ENCODE results near the gene RTN4RL1. TPM values are rescaled to one million over a fixed set of nuclear protein-coding genes. Genes with fewer than 3 reads are reported as not detected.
A peak's percentile ranks its signal among the peaks of the same experiment; 100 is the strongest.

Gene RTN4RL1
- total RNA-seq, 2 experiments from 2014 or later: 0.14 to 0.30 TPM

DNA sequence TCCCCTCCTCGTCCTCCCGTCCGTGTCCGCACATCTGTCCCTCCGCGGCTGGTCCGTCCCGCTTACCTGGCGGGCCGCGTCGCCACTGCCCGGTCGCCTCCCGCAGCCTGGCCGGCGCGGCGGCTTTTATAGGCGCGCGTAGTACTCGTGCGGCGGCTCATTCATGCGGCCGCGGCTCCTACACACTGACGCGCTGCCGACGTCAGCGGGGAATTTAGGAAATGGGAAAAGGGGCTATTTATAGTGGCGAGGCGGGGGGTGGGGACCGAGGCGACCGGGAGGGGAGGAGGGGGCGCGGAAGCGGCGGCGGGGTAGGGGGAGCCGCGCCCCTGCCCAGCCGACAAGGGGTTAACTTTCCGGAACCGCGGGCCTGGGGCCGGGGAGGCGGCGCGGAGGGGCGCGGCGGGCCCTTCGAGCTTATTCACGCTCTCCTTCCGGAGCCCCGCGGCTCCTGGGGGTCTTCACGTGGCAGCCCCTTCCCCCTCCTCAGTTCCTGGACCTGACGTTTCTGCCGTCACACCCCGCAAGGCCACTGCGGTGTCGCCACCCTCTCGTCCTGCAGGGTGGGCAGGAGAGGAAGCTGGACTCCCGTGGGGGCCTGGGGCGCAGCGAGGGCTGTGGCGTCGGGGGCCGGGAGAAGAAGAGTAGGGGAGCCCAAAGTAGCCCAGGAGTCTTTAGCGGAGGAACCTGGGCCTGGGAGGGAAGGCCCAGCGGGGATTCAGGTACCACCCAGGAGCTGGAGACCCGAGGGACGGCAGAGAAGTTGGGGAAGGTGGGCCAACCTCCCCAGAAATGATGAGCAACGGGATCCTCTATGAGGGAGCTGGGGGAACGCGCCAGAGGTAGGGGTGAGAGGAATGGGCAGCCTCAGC, 26.2 kb upstream of the RTN4RL1 start:
- Mint-ChIP-seq H3K9me3 (no peaks in the 10 kb centered on the region), H3K36me3 (ENCODE audit: low read depth) (no peaks in the 10 kb centered on the region), H3K27ac (no peak overlapping the region), H3K4me3 (peak overlapping the region; percentile 36), H3K27me3 (ENCODE audit: low read depth) (peaks cover 17% of the 10 kb centered on the region), H3K4me1 (ENCODE audit: low read depth) (peaks cover 18% of the 10 kb centered on the region)
- CTCF ChIA-PET: interaction anchor here (1.0 to 1.8 kb wide), 2 partner anchors 193 to 212 kb away, joined by 3 to 5 read pairs; no protein-coding TSS in a partner anchor
- no peak for DNase-seq
- intact Hi-C loops (cut with micrococcal nuclease): loop anchor here (5.0 kb wide), 2 partner anchors 251 to 351 kb away; partner anchors contain the start of genes MNT, SMG6 and SRR

DNA sequence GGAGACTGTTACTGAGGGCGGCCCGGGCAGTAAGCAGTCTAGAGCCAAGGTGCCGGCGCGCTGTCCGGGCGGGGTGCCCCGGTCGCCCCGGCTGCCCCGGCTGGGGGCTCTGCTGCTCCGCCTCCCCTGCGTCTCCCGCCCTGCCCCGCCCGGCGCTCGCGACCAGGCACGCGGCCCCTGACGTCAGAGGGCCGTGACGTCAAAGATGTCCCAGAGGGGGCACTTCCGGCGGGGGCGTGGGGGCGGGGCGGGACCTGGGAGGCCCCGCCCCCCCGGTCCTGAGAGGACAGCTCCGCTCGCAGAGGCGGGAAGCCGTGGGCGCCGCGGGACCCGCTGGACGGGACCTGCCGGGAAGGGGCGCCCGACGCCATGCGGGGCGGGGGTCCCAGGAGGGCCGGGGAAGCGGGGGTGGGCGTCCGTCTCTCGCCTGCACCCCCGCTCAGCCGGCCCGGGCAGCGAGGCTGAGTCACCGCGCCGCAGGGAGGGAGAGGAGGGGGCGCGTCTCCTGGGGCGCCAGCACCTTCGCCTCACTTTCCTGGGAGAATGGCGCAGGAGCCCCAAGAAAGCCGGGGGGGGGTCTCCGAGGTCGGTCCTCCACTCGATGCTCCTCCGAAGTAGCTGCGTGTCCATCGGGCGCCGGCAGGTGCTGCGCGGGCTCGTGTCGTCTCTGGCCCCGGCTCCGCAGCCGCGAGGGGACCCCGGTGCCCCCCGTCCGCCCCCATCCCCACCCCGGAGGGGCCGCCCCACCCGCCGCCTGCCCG, 25.3 kb upstream of the RTN4RL1 start:
- DNase-seq: peak; percentile 59
- Mint-ChIP-seq H3K27me3 (ENCODE audit: low read depth) (peaks cover 17% of the 10 kb centered on the region), H3K27ac (no peak overlapping the region), H3K36me3 (ENCODE audit: low read depth) (no peaks in the 10 kb centered on the region), H3K4me1 (ENCODE audit: low read depth) (peaks cover 18% of the 10 kb centered on the region), H3K9me3 (no peaks in the 10 kb centered on the region), H3K4me3 (no peak overlapping the region)
- intact Hi-C loops (cut with micrococcal nuclease): loop anchor here (5.0 kb wide), 2 partner anchors 252 to 352 kb away; partner anchors contain the start of genes MNT, SMG6 and SRR
- CTCF ChIA-PET: interaction anchor here (1.8 kb wide), 1 partner anchor 194 kb away, joined by 5 read pairs; no protein-coding TSS in a partner anchor

DNA sequence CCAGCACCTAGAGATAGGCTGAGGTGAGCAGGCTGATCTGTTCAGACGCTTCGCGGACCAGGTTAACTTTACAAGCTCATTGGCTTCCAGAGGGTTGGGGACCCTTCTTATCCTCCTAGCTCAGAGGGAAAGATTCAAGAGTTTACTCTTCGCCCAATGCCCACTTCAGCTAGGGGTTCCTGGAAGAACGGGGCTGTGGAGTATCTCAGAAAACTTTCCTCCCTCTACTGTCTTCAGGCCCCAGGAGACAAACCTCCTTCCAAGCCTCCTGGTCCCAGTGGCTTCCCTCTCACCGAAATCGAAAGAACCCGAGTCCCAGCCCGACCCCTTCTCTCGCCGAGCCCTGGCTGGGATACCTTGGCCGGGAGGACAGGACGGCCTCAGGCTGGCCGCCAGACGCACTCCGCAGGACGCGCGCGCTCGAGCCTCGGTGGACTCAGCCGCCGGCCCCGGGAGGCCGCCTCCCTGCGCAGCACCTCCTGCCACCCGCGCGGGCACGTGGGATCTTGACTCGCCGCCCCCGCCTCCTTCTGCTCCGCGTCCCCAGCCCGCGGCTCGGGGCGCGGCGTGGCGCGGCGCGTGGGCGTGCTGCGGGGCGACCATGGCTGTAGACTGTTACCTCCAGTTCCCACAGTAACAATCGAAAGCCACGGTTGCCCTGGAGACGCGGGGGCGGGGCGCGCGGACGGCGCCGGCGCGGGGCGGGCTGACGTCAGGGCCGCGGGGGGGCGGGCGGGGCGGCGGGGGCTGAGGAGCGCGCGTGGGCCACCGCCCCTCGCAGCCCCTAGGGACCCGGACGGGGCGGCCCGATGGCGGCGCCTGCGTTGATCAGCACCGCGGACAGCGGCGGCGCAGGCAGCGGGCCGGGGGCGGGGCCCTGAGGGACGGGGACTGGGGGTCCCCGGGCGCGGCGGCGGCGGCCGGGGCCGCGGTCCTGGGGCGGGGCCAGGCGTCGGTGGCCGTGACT, 24.5 kb upstream of the RTN4RL1 start:
- Mint-ChIP-seq H3K27me3 (ENCODE audit: low read depth) (peaks cover 17% of the 10 kb centered on the region), H3K36me3 (ENCODE audit: low read depth) (peaks cover 2% of the 10 kb centered on the region), H3K27ac (no peak overlapping the region), H3K4me1 (ENCODE audit: low read depth) (peaks cover 20% of the 10 kb centered on the region), H3K9me3 (no peaks in the 10 kb centered on the region), H3K4me3 (peak overlapping the region; percentile 63)
- CTCF ChIA-PET: interaction anchor here (0.7 to 1.4 kb wide), 2 partner anchors 9 to 195 kb away, joined by 4 read pairs; no protein-coding TSS in a partner anchor
- intact Hi-C loops (cut with micrococcal nuclease): loop anchor here (2.0 to 5.0 kb wide), 3 partner anchors 19 to 353 kb away; partner anchors contain the start of genes DPH1, MNT, SMG6 and SRR
- DNase-seq: peak; percentile 83

DNA sequence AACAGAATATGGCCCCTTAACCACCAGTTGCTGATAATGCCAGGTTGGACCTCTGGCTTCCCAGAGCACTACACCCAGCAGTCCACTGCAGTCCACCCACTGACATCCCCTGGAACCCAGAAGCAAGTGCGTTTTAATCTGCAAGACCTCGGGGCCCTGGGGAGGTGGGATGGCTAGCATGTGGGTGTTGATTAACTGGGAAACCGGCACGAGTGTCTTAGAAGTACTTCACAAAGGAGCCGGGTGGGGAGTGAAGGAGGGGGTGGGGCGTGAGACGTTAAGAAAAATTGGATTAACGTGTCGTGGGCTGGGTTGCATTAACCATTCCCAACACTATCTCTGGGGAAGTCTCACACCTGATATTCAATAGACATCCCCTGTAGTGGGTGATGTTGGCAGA, 23.7 kb upstream of the RTN4RL1 start:
- CTCF ChIA-PET: interaction anchor here (0.9 to 1.4 kb wide), 2 partner anchors 9 to 265 kb away, joined by 3 to 4 read pairs; no protein-coding TSS in a partner anchor
- no peak overlapping the region for H3K27ac Mint-ChIP-seq
- H3K36me3 Mint-ChIP-seq (ENCODE audit: low read depth): peaks cover 3% of the 10 kb centered on the region
- intact Hi-C loops (cut with micrococcal nuclease): loop anchor here (2.0 kb wide), 1 partner anchor 18 kb away; the partner anchor contains the start of gene DPH1
- no peak for DNase-seq
- H3K4me3 Mint-ChIP-seq: peak overlapping the region; percentile 63
- H3K27me3 Mint-ChIP-seq (ENCODE audit: low read depth): peaks cover 17% of the 10 kb centered on the region
- H3K9me3 Mint-ChIP-seq: no peaks in the 10 kb centered on the region
- peaks cover 21% of the 10 kb centered on the region for H3K4me1 Mint-ChIP-seq (ENCODE audit: low read depth)

DNA sequence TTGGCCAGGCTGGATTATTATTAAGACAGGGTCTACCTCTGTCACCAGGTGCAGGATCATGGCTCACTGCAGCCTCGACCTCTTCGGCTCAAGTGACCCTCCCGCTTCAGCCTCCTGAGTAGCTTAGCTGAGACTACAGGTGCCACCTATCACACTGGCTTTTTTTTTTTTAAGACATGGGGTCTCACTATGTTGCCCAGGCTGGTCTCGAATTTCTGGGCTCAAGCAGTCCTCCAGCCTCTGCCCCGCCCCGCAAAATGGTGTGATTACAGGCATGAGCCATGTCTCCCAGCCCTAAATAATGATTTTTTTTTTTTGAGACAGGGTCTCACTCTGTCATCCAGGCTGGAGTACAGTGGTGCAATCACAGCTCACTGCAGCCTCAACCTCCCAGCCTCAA, 22.5 kb upstream of the RTN4RL1 start:
- no peaks in the 10 kb centered on the region for H3K9me3 Mint-ChIP-seq
- H3K27me3 Mint-ChIP-seq (ENCODE audit: low read depth): peaks cover 13% of the 10 kb centered on the region
- H3K4me3 Mint-ChIP-seq: no peak overlapping the region
- H3K36me3 Mint-ChIP-seq (ENCODE audit: low read depth): peaks cover 11% of the 10 kb centered on the region
- no peak overlapping the region for H3K27ac Mint-ChIP-seq
- CTCF ChIA-PET: interaction anchor here (0.9 kb wide), 1 partner anchor 235 kb away, joined by 4 read pairs; no protein-coding TSS in a partner anchor
- no peak for DNase-seq
- intact Hi-C loops (cut with micrococcal nuclease): no loop called here
- H3K4me1 Mint-ChIP-seq (ENCODE audit: low read depth): peaks cover 26% of the 10 kb centered on the region

- no peak overlapping the region for H3K4me3 Mint-ChIP-seq
Observed at GRCh38 chr17:2044263-2044894, 19.2 kb upstream of the RTN4RL1 start.

GRCh38 chr17:2043785-2044184, 18.7 kb upstream of the RTN4RL1 start:
- peak overlapping the region; percentile 12 for H3K4me3 Mint-ChIP-seq
- peaks cover 30% of the 10 kb centered on the region for H3K4me1 Mint-ChIP-seq (ENCODE audit: low read depth)
- DNase-seq: no peak
- H3K27me3 Mint-ChIP-seq (ENCODE audit: low read depth): no peaks in the 10 kb centered on the region
- no peaks in the 10 kb centered on the region for H3K9me3 Mint-ChIP-seq
- CTCF ChIA-PET: interaction anchor here (0.6 kb wide), 1 partner anchor 217 kb away, joined by 4 read pairs; no protein-coding TSS in a partner anchor
- intact Hi-C loops (cut with micrococcal nuclease): loop anchor here (5.0 kb wide), 1 partner anchor 376 kb away; no protein-coding TSS in a partner anchor
- H3K36me3 Mint-ChIP-seq (ENCODE audit: low read depth): peaks cover 21% of the 10 kb centered on the region
- H3K27ac Mint-ChIP-seq: peak overlapping the region; percentile 65

More at GRCh38 chr17:2044263-2044894, 19.2 kb upstream of the RTN4RL1 start:
- intact Hi-C loops (cut with micrococcal nuclease): loop anchor here (5.0 kb wide), 1 partner anchor 377 kb away; no protein-coding TSS in a partner anchor
- H3K9me3 Mint-ChIP-seq: no peaks in the 10 kb centered on the region
- peaks cover 21% of the 10 kb centered on the region for H3K36me3 Mint-ChIP-seq (ENCODE audit: low read depth)
- CTCF ChIA-PET: interaction anchor here (0.6 kb wide), 1 partner anchor 217 kb away, joined by 4 read pairs; no protein-coding TSS in a partner anchor
- H3K27me3 Mint-ChIP-seq (ENCODE audit: low read depth): peaks cover 4% of the 10 kb centered on the region
- no peak for DNase-seq
- peaks cover 36% of the 10 kb centered on the region for H3K4me1 Mint-ChIP-seq (ENCODE audit: low read depth)
- H3K27ac Mint-ChIP-seq: peak overlapping the region; percentile 54

DNA sequence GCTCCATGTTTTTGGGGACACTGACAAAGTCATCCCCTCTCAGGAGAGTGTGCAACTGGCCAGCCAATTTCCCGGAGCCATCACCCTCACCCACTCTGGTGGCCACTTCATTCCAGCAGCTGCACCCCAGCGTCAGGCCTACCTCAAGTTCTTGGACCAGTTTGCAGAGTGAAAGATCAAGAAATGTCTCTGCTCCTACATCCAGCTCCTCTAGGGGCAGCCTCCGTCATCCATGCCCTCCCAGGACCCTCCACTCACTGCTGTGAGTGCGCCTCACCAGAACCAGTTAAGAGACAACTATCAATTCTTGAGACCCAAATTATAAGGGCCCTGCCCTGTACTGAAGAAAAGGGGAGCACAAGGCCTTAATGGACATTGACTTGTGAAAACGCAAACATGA, 17.8 kb upstream of the RTN4RL1 start:
- CTCF ChIA-PET: interaction anchor here (2.1 kb wide), 1 partner anchor 14 kb away, joined by 5 read pairs; no protein-coding TSS in a partner anchor
- DNase-seq: no peak
- Mint-ChIP-seq H3K4me3 (peak overlapping the region; percentile 94), H3K4me1 (ENCODE audit: low read depth) (peaks cover 27% of the 10 kb centered on the region), H3K9me3 (no peaks in the 10 kb centered on the region), H3K27ac (peak overlapping the region; percentile 93), H3K36me3 (ENCODE audit: low read depth) (peaks cover 21% of the 10 kb centered on the region), H3K27me3 (ENCODE audit: low read depth) (no peaks in the 10 kb centered on the region)
- intact Hi-C loops (cut with micrococcal nuclease): loop anchor here (5.0 kb wide), 1 partner anchor 376 kb away; no protein-coding TSS in a partner anchor

- Mint-ChIP-seq H3K27me3 (ENCODE audit: low read depth) (no peaks in the 10 kb centered on the region), H3K36me3 (ENCODE audit: low read depth) (peaks cover 21% of the 10 kb centered on the region), H3K27ac (peak overlapping the region; percentile 93), H3K4me3 (peak overlapping the region; percentile 94), H3K9me3 (no peaks in the 10 kb centered on the region), H3K4me1 (ENCODE audit: low read depth) (peaks cover 27% of the 10 kb centered on the region)
- CTCF ChIA-PET: interaction anchor here (2.1 kb wide), 1 partner anchor 14 kb away, joined by 5 read pairs; no protein-coding TSS in a partner anchor
- intact Hi-C loops (cut with micrococcal nuclease): loop anchor here (5.0 kb wide), 1 partner anchor 375 kb away; no protein-coding TSS in a partner anchor
- DNase-seq: no peak
Observed at GRCh38 chr17:2042390-2042847, 17.3 kb upstream of the RTN4RL1 start.

DNA sequence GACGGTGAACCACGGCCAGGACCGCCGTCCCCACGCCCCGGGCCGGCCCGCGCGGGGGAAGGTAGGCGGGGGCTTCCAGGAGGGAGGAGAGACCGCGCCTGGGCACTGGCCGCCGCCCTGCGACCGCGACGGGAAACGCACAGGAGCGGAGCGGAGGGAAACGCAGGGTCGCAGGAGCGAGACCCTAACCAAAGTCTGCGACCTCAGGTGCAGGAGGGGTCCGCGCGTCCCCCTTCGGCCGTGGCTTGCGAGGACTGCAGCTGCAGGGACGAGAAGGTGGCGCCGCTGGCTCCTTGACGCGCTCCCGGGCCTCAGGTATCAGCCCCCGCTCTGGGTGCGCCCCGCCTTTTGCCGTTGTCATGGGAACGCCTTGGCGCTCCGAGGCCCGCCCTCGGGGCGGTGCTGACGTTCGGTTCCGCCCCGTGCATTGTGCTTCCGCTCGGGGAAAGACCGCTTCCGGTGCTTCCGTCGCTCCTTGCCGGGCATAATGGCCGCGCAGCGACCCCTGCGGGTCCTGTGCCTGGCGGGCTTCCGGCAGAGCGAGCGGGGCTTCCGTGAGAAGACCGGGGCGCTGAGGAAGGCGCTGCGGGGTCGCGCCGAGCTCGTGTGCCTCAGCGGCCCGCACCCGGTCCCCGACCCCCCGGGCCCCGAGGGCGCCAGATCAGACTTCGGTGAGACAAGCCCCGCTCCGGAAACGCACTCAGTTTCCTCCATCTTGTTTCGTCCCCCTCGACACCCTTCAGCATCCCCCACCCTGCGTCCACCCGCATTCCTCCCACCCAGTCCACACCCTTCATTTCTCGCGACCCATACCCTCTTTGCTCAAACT, 16.6 kb upstream of the RTN4RL1 start, which contains the start of gene OVCA2:
Gene OVCA2 (plus strand): TSS at position 462 of the 829 bp plus-strand sequence. CDS start 26 bp downstream, at position 488.
- H3K9me3 Mint-ChIP-seq: no peaks in the 10 kb centered on the region
- peak within 1 kb of the TSS; percentile 93 for H3K27ac Mint-ChIP-seq
- intact Hi-C loops (cut with micrococcal nuclease): loop anchor here (1.0 to 5.0 kb wide), 3 partner anchors 11 to 374 kb away; partner anchors contain the start of gene DPH1
- CTCF ChIA-PET: interaction anchor here (2.1 kb wide), 1 partner anchor 15 kb away, joined by 5 read pairs; no protein-coding TSS in a partner anchor
- H3K36me3 Mint-ChIP-seq (ENCODE audit: low read depth): peaks cover 23% of the 10 kb centered on the region
- H3K27me3 Mint-ChIP-seq (ENCODE audit: low read depth): no peaks in the 10 kb centered on the region
- peak within 1 kb of the TSS; percentile 94 for H3K4me3 Mint-ChIP-seq
- DNase-seq: peak; percentile 97
- H3K4me1 Mint-ChIP-seq (ENCODE audit: low read depth): peaks cover 27% of the 10 kb centered on the region
